Hepatocyte (in vitro differentiated cells): ENCODE data around the gene STK33.

Experiments used
- EZH2 ChIP-seq: fragments of 200-600 bp; sonication (generic); IDR thresholded peaks from 2 replicates; pipeline ENCODE4 v1.6.1; 2016; ENCODE audit warnings: antibody characterized with exemption, mild to moderate bottlenecking, borderline replicate concordance
- TF ChIP-seq, protein P1 (sequence below): fragments of 200-600 bp; sonication (generic); IDR thresholded peaks from 2 replicates; pipeline ENCODE4 v1.5.1; 2016; ENCODE audit warnings: antibody characterized with exemption, mild to moderate bottlenecking; ENCODE audit not compliant: poor library complexity

- TF ChIP-seq, protein P1, sequence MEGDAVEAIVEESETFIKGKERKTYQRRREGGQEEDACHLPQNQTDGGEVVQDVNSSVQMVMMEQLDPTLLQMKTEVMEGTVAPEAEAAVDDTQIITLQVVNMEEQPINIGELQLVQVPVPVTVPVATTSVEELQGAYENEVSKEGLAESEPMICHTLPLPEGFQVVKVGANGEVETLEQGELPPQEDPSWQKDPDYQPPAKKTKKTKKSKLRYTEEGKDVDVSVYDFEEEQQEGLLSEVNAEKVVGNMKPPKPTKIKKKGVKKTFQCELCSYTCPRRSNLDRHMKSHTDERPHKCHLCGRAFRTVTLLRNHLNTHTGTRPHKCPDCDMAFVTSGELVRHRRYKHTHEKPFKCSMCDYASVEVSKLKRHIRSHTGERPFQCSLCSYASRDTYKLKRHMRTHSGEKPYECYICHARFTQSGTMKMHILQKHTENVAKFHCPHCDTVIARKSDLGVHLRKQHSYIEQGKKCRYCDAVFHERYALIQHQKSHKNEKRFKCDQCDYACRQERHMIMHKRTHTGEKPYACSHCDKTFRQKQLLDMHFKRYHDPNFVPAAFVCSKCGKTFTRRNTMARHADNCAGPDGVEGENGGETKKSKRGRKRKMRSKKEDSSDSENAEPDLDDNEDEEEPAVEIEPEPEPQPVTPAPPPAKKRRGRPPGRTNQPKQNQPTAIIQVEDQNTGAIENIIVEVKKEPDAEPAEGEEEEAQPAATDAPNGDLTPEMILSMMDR, result no peak
- no peak for TF ChIP-seq EZH2
Observed at GRCh38 chr11:8459711-8460399, 134.2 kb downstream of the STK33 start.
